WERI-Rb-1 (cell line): ENCODE data around the gene CACNG5.
A peak's percentile ranks its signal among the peaks of the same experiment; 100 is the strongest.

Experiments used
- DNase-seq: peaks from one replicate; pipeline ENCODE4 v3.0.0-alpha.2; 2020
- H3K27ac ChIP-seq: fragments of 250-450 bp; sonication (Bioruptor Pico); 2 replicates; pipeline ENCODE4 v1.5.1; 2020; ENCODE audit warnings: mild to moderate bottlenecking, moderate library complexity
- H3K27me3 ChIP-seq: fragments of 250-450 bp; sonication (Bioruptor Pico); 2 replicates; pipeline ENCODE4 v1.5.1; 2021; ENCODE audit warnings: mild to moderate bottlenecking, low read depth, moderate library complexity; ENCODE audit not compliant: insufficient read depth, severe bottlenecking
- H3K36me3 ChIP-seq: fragments of 250-450 bp; sonication (Bioruptor Pico); 2 replicates; pipeline ENCODE4 v1.5.1; 2020; ENCODE audit warnings: mild to moderate bottlenecking, moderate library complexity
- H3K4me3 ChIP-seq: 2 replicates; pipeline ENCODE4 v1.5.1; 2011; ENCODE audit warnings: low read depth, mild to moderate bottlenecking, control low read depth, low read length
- H3K9me3 ChIP-seq: fragments of 250-450 bp; sonication (Bioruptor Pico); 2 replicates; pipeline ENCODE4 v1.5.1; 2021; ENCODE audit warnings: mild to moderate bottlenecking, moderate library complexity; ENCODE audit not compliant: severe bottlenecking
- TF ChIP-seq, protein P1 (sequence below): IDR thresholded peaks from 2 replicates; pipeline ENCODE4 v1.5.1; 2011; ENCODE audit warnings: low read depth, mild to moderate bottlenecking, control low read depth, inconsistent platforms, low read length

The CACNG5 gene

DNA sequence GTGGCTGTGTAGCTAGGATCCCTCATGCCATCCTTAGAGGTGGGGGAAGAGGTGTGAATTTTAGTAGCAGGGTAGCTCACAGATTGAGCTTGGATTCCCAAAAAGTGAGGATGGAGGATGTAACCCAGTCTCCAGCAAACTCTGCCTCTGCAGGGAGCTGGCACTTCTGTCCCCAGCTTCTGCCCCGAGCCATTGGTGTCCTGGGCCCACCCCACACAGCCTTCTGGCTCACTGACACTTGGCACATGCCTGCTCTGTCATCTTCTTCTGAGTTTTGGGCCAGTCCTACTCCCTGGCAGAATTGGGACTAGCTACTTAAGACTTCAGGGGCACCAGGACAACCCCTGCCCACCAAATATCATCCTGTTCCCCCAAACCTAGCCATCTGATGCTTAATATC lies 2.3 kb downstream of the CACNG5 start:
- no peaks in the 10 kb centered on the region for H3K9me3 ChIP-seq
- H3K4me3 ChIP-seq: no peak overlapping the region
- H3K36me3 ChIP-seq: peaks cover 1% of the 10 kb centered on the region; the same call in 1 of the 2 replicates
- DNase-seq: no peak
- no peak overlapping the region; the same call in none of the 2 replicates for H3K27ac ChIP-seq
- TF ChIP-seq, protein P1, sequence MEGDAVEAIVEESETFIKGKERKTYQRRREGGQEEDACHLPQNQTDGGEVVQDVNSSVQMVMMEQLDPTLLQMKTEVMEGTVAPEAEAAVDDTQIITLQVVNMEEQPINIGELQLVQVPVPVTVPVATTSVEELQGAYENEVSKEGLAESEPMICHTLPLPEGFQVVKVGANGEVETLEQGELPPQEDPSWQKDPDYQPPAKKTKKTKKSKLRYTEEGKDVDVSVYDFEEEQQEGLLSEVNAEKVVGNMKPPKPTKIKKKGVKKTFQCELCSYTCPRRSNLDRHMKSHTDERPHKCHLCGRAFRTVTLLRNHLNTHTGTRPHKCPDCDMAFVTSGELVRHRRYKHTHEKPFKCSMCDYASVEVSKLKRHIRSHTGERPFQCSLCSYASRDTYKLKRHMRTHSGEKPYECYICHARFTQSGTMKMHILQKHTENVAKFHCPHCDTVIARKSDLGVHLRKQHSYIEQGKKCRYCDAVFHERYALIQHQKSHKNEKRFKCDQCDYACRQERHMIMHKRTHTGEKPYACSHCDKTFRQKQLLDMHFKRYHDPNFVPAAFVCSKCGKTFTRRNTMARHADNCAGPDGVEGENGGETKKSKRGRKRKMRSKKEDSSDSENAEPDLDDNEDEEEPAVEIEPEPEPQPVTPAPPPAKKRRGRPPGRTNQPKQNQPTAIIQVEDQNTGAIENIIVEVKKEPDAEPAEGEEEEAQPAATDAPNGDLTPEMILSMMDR: no peak
- no peaks in the 10 kb centered on the region for H3K27me3 ChIP-seq

DNA sequence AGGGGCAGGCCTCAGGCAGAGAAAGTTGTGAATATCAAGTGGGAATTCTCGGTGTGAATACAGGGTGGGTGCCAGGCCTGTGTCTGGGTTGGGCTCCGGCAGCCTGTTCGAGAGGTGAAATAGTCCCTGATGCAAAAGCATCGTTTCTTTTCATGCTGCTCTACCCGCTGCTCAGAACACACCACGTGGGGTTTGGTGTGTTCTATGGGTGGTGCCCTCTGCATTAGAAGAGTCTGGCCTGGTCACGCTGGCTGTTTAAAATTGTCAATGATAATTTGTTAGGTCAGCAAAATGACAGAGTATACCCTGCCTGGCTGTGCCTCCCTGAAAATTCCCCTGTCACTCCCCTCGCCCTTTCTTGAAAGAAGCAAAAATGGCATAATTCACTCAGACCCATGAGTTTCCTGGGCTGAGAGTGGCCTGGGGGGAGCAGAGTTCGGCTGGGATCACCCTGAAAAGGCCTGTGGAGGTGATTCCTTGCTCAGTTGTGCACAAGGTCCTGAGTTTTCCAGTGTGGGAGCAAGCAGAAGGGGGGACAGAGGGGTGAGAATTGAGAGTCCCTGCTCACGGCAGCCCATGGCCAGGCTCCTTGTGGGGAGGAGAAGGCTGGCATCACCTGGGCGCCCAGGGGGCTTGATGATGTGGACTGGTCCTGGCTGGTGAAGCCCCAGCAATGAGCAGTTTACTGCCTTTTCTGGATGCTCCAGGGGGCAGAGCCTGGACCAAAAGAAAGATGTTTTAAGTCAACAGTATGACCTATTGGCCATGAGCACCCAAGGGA lies 3.2 kb downstream of the CACNG5 start:
- TF ChIP-seq, protein P1: no peak
- no peak overlapping the region for H3K4me3 ChIP-seq
- H3K9me3 ChIP-seq: no peaks in the 10 kb centered on the region
- DNase-seq: no peak
- H3K27ac ChIP-seq: no peak overlapping the region; the same call in 1 of the 2 replicates
- peaks cover 3% of the 10 kb centered on the region; the same call in 1 of the 2 replicates for H3K36me3 ChIP-seq
- H3K27me3 ChIP-seq: no peaks in the 10 kb centered on the region

DNA sequence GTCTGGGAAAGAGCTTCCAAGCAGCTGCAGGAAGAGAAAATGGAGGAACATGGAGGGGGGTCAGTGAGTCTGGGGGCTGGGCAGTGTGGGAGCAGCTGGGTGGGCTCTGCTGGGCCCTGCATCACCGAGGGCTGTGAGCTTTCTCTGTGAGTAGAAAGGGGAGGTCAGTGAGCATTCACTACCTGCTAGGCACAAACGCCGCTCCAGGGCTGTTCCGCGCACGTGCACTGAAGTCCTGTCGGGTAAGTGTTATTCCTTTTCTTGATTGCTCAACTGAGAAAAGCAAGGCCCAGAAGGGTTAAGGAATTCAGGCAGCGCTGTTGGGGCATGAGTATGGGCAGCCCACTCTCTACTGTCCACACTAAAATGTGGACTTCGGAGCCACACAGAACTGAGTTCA lies 4.7 kb downstream of the CACNG5 start:
- no peak for DNase-seq
- H3K36me3 ChIP-seq: peaks cover 3% of the 10 kb centered on the region; the same call in 1 of the 2 replicates
- H3K27me3 ChIP-seq: no peaks in the 10 kb centered on the region
- peak overlapping the region; percentile 46 for H3K27ac ChIP-seq
- H3K4me3 ChIP-seq: no peak overlapping the region
- TF ChIP-seq, protein P1: no peak
- no peaks in the 10 kb centered on the region for H3K9me3 ChIP-seq

DNA sequence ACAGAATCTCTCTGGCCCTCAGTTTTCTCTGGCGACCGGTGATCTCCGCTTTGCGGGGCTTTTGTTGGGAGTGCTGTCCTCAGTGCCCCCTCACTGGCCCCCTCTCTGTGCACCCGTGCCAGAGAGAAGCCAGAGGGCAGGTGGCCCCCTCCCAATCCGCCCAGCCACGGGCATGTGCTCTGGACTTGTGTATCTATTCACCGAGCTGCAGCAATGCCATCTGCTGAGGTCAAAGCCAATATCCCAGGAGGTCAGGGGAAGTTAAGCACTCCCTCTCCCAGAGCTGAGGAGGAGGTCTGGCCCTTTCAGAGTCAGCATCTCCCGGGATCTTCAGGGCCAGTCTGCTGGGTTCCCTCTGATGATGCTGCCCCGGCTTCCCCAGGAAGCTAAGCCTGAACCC lies 5.1 kb downstream of the CACNG5 start:
- Histone ChIP-seq H3K27ac (peak overlapping the region; percentile 46), H3K4me3 (no peak overlapping the region), H3K27me3 (no peaks in the 10 kb centered on the region), H3K9me3 (no peaks in the 10 kb centered on the region), H3K36me3 (peaks cover 3% of the 10 kb centered on the region; the same call in 1 of the 2 replicates)
- peak; percentile 74 for DNase-seq
- TF ChIP-seq, protein P1: no peak

DNA sequence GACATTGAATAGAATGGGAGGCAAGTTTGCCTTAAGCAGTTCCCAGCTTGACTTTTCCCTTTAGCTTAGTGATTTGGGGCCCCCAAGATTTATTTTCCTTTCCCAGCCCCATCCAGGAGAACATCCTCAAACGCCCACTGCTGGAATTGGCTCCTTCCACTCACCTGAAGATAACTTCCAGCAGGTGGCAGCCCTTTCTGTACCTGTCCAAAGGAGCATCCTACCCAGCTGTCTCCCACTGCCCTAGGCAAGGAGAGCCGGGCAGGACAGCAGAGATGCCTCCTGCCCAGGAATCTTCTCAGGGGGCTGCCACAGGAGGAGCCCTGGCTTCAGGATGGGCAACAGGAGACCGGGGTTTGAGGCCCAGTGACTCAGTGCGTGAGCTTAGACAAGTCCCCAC lies 6.4 kb downstream of the CACNG5 start:
- TF ChIP-seq, protein P1: peak; percentile 27; the same call in 1 of the 2 replicates
- no peak for DNase-seq
- H3K36me3 ChIP-seq: peaks cover 9% of the 10 kb centered on the region
- H3K27me3 ChIP-seq: no peaks in the 10 kb centered on the region
- H3K4me3 ChIP-seq: no peak overlapping the region
- no peak overlapping the region for H3K27ac ChIP-seq
- peaks cover 3% of the 10 kb centered on the region for H3K9me3 ChIP-seq
